NCI-H1436 (cell line): Measurements from ENCODE around the gene GTF2IRD1.
"Not testable (repeated sequence)": the region's sequence is repeated elsewhere in the genome, so short reads cannot be mapped to it uniquely, and the experiment has no call there.

Experiments used
- DNase-seq: peaks from one replicate; lab custom pipeline; 2025; lab: John Stamatoyannopoulos, UW

The GTF2IRD1 gene

DNA sequence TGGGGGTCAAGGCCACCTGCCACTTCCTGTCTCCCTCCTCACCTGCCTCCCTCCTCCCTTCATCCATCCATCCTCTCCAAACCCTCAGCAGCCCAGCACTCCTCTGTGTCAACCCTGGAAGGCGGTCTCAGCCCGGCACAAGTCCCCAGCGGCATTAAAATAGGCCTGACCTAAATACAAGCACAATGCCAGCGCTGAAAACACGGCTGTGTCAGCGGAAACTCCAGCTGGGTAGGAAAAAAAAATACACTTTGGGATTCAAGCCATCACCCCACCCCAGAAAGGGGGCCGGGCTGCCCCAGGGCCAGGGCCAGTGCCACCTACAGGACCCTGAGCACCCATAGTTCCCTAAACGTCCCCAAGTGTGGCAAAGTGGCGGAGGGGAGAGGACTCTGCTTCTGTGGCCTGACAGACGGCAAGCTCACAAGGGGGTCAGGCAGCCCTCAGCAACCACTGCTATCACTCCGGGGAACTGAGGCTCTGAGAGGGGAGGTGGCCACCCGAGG lies 22.7 kb upstream of the GTF2IRD1 start:
- DNase-seq, result peak; percentile 41

DNA sequence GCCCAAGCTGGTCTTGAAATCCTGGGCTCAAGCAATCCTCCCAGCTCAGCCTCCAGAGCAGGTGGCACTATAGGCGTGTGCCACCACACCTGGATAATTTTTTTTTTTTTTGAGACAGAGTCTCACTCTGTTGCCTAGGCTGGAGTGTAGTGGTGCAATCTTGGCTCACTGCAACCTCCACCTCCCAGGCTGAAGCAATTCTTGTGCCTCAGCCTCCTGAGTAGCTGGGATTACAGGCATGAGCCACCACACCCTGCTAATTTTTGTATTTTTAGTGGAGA lies 16.5 kb upstream of the GTF2IRD1 start:
- DNase-seq, result not testable (repeated sequence)

DNA sequence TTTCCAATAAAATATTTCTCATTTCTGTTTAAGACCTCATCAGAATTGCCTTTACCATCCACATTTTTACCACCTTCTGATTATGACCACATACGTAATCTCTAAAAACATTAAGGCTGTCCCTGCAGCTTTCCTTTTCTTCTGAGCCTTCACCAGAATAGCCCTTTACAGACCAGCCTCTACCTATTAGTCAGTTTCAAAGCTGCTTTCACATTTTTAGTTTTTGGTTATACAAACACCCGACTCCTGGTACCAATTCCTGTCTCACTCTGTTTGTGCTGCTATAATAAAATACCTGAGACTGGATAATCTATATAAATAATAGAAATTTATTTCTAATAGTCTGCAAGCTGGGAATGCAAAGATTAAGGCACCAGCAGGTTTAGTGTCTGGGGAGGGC lies 15.4 kb upstream of the GTF2IRD1 start:
- no peak for DNase-seq

DNA sequence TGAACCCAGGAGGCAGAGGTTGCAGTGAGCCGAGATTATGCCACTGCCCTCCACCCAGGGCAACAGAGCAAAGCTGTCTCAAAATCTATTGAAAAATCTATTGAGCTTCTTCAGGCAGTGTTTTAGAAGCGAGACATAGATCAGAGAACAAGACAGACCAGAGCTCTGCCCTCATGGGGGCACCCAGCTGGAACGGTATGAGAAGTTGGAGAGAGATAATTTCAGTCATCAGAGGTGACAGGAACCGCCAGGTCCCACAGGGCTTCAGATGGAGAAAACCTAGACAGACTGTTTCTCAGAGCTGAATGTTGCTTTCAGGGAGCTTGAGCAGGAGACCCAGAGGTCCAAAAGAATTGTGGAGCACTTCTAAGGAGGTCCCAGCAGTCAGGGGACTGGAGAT lies 14.2 kb upstream of the GTF2IRD1 start:
- DNase-seq, result no peak

DNA sequence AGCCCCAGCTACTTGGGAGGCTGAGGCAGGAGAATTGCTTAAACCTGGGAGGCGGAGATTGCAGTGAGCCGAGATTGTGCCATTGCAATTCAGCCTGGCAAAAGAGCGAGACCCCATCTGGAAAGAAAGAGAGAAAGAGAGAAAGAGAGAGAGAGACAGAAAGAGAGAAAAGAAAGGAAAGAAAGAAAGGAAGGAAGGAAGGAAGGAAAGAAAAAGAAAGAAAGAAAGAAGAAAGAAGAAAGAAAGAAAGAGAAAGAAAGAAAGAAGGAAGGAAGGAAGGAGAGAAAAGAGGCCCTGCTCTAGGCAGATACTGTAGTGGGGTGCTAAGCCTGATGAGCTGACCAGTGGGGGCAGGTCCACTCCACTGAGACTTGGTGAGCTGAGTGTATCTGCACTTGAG lies 13.6 kb upstream of the GTF2IRD1 start:
- not testable (repeated sequence) for DNase-seq

DNA sequence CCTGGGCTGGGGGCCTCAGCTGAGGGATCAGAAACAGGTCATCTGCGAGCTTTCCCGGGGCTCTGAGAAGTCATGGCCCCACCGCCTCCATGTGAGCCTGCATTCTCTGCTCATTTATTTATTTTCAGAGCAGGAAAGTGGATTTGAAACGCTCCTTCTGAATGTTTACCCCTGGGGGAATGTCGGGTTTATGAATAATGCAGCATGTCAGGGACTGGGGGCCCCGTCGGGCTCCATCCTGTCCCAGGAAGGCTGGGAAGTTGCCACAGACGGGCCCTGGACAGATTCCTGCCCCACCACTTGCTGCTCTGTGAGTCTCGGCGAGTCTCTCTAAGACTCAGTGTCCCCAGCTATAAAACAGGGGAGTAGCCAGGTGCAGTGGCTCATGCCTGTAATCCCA lies 11.9 kb upstream of the GTF2IRD1 start:
- no peak for DNase-seq

DNA sequence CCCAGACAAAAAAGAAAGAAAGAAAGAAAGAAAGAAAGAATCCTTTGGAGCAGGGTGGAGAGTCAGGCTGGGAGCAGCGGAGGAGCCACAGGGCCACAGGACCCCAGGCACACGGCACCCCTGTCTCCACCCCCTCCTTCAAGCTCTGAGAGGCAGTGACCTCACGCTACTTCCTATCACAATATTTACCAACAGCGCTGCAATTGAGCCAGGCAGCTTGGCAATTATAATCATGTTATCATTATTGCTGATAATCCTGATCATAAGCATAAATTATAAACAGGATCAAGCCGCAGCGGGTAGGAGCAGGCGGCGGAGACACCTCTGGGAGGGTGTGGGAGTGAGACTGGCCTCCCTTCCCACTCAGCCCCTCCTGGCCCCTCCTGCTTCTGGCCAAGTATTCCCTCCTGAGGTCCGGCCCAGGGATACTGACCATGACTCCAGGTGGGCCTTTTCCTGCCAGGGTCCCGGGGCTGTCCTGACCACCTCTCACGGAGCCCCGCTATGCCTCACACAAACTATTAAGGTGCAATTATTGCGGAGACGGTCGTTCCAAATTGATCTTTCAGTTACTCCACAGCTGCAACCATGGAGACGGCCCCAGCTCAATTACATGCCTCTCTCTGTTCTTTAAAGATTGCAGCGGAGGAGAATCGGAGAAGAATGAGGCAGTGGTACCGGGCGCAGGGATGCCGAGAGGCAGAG lies 10.0 kb upstream of the GTF2IRD1 start:
- peak; percentile 63 for DNase-seq

DNA sequence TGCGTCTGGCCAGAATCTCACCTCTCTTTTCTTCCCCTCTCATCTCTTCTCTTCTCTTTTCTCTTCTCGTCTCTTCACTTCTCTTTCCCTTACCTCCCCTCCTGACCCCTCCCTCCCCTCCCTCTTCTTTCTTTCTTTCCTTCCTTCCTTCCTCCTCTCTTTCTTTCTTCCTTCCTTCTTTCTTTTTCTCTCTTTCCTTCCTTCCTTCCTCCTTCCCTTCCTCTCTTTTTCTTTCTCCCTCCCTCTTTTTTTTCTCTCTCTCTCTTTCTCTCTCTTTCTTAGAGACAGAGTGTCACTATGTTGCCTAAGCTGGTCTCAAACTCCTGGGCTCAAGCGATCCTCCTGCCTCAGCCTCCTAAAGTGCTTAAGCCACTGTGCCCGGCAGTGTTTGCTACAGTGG lies 4.6 kb upstream of the GTF2IRD1 start:
- no peak for DNase-seq

DNA sequence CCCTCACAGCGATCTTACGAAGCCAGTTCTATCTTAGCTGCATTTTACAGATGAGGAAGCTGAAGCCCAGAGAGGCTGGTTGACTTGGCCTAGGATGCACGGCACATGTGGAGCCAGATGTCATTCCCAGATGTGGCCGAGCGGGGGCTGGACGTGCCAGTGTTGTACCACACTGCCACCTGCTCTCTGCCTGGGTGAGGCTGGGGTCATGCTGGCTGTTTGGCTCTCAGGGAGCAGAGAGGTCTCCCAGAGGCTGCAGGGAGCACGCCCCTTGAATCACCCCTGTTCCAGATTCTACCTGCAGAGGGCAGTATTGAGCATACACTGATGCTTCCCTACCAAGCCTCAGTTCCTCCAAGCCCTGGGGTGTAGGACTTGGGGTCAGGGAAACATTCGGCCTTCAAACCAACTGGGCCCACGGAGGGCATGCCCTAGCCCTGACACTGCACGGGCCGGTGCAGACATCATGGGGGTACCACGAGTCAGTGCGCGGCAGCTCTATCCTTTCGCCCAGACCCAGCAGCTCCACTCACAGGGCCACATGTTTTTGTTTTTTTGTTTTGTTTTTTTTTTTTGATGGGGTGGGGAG lies 3.8 kb upstream of the GTF2IRD1 start:
- peak; percentile 44 for DNase-seq

DNA sequence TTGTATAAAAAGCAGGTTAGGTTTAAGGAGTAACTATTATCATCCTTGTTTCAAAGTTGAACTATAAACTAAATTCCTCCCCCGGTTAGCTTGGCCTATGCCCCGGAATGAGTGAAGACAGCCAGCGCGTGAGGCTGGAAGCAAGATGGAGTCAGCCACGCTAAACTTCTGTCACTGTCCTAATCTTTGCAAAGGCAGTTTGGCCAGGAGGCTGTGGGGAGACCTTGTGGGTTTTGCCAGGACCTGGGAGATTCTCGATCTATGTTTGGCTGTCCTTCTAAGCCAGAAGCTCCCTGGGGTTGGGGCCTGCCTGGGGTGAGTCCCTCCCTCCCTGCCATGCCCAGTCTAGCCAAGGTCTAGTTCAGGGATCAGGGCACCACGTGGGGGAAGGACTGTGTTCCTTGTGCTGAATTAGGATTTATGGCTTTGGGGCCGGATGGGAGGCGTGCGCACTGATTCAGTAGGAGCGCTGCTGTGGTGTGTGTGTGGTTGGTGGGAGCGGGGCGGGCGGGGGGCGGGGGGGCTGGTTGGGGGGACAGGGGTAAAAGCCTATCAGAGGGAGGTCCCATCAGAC lies 871 bp upstream of the GTF2IRD1 start:
- no peak for DNase-seq

DNA sequence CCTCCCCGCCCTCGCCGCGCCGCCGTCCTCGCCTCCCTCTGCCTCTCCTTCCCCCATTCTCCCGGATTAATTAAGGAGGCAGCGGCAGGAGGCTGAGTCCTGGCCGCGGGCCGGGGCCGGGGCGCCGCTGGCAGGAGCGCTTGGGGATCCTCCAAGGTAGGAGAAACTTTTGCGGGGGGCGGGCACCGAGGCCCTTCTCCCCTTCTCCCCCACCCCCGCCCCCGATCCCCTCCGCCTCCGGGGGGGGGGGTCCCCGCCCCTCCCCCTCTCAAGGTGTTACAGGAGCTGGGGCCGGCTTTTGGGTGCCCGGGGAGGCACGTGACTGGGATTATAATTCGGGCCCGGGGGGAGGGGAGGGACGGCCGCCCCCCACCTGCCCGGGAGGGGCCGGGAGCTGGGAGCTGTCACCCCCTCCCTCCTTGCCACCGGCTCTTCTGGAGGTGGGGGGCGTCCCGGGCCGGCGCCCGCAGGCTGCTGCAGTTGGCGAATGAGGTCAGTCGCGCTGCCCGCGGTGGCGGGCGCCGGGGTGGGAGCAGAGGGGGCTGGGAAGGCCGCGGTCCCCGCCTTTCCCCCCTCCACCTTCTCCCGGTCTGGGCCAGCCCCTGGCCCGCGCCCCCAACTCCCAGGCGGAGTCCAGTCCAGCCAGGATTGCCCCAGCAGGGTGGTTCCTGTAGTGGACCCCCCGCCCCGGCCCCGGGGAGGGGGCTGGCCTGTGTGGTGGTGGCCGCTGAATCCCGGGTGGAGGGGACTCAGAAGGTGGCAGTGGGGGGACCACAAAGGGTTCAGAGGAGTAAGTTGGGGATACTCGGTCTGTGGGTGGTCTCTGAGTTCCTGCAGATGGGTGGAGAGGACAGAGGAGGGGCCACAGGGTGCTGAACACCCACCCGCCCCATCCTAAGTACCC lies 567 bp downstream of the GTF2IRD1 start:
- DNase-seq, result no peak

DNA sequence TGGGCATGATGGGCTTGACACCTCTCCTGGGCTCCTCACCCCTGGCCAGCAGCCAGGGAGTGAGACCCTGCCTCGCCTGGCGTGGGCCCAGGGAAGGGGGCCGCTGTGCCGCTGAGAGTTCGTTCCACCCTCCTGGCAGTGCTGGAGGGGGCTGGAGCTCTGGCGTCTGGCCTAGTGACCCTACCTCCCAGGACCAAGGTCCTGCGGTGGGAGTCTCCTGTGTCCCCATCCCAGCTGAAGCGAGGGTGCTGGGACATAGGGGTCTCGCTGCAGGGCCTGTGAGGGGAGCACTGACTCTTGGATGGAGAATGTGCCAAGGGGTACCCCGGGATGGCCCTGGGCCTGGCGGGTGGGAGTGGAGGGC lies 1.2 kb downstream of the GTF2IRD1 start:
- no peak for DNase-seq

DNA sequence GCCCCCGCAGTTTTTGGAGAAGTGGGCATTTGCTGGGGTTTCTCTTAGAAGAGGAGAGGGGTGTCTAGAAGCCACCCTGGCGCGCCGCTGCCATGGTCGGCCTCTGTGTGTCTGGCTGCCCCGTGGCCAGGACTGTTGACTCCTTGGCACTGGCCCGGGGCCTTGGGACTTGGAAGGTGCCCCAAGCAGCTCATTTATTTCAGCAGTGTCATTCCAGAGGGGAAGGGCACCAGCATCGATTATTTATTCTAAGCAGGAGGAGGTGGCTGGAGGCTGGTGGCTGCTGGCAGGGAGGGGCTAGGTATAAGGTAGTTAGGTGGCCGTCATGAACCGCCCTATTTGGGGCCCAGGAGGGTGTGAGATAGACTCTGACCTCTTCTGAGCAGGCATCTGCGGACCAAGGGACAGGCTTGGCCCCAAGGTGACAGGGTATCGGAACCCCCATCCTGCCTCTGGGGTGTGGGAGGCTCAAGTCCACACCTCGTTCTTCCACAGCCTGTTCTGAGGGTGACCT lies 1.6 kb downstream of the GTF2IRD1 start:
- DNase-seq, result no peak

DNA sequence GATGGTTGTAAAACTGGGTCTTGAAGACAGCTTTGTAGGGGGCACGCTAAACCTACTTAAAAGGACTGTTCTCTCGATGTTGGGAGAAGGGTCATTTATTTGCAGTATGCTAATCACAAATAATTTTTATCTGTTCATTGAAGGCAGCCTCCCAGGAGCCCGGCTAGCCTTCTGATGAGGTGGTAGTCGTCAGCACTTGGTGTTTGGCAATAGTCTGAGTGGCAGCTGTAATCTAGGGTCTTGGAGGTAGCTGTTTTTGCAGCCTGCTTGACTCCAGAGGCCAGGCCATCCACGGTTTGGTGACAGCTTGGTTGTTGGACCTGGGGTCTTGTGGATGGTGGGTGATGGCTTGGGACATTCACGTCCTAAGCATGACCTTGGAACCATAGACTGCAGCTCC lies 2.2 kb downstream of the GTF2IRD1 start:
- DNase-seq, result no peak

DNA sequence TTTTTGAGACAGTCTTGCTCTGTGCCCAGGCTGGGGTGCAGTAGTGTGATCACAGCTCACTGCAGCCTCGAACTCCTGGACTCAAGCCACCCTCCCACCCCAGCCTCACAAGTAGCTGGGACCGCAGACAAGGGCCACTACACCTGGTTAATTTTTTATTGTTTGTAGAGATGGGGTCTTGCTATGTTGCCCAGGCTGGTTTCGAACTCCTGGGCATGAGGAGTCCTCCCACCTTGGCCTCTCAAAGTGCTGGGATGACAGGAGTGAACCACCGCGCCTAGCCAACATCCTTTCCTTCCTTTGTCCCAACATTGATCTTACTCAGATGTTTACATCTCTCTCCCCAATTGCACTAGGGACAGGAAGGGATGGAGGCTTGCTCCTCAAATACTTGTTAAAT lies 3.3 kb downstream of the GTF2IRD1 start:
- DNase-seq, result no peak

DNA sequence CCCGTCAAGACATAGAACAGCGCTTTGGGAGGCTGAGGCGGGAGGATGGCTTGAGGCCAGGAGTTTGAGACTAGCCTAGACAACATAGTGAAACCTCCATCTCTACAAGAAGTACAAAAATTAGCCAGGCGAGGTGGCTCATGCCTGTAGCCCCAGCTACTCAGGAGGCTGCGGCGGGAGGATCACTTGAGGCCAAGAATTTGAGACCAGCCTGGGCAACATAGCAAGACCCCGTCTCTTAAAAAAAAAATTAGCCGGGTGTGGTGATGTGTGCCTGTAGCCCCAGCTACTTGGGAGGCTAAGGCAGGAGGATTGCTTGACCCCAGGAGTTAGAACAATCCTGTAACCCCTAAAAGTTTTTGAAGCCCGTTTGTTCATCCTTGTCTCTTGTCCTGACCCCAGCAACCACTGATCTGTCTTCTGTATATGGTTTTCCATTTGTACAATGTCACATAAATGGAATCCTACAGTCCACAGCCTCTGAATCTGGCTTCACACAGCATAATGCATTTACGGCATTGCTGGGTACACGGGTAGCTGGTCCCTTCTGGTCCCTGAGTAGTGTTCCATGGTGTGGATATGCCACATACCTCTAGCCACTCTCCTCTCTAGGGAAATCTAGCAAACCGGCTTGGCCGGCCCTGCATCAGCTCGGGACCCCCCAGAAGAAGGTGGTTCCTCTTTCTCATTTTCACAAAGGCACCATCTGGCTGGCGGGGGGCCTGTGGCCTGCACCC lies 8.4 kb downstream of the GTF2IRD1 start:
- DNase-seq, result no peak

DNA sequence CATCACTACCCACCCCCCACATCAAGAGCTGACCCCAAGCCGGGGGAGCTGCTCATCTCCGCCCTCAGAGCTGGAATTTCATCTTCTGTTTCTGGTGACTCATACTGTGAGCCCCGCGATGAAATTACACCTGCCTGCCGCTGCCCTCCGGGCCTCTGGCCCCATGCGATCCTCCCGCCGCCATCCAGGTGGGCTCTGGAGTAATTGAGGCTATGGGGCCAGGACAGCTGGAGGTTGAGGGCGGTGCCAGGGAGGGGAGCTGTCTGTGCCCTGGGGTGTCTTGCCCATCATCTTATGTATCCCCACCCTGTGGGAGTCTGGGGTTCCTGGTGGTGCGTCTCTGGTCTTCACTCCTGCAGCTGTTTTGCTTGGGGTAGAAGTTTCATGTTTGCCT lies 9.0 kb downstream of the GTF2IRD1 start:
- DNase-seq, result no peak

DNA sequence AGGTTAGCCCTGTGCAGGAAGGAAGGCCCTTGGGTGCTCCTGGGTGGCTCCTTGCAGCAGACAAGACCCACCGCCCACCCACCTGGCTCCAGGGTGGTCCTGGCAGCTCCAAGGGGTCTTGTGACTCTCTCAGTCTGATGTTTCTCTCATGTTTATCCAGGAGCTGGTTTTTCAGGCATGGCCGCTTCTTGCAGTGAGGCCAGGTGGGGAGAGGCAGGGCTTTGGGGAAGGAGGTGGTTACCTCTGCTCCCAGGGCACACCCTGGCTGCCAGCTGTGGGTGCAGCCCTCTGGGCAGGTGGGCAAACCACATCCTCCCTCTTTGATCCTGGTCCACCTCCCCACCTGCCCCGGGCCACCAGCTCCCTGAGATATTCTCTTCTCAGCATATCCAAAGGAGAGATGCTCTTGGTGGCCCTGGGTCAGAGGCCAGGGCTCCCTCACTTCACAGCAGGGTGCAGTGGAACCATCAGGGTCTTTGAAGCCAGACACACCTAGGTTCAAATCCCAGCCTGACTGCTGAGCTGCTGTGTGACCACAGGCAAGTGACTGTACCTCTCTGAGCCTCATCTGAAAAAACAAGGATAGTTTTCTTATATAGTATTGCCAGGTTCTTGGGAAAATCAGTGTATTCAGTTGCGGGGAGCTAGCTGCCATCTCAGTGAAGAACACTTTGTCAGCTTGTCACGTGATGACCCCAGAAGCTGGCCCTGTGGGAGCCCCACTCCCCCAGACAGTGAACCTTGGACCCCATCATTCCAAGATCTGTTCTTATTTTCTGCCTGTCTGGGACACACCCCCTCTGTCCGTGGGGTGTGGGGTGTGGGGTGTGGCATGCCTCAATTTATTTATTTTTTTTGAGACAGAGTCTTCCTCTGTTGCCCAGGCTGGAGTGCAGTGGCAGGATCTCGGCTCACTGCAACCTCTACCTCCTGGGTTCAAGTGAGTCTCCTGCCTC lies 11.5 kb downstream of the GTF2IRD1 start:
- DNase-seq, result no peak

DNA sequence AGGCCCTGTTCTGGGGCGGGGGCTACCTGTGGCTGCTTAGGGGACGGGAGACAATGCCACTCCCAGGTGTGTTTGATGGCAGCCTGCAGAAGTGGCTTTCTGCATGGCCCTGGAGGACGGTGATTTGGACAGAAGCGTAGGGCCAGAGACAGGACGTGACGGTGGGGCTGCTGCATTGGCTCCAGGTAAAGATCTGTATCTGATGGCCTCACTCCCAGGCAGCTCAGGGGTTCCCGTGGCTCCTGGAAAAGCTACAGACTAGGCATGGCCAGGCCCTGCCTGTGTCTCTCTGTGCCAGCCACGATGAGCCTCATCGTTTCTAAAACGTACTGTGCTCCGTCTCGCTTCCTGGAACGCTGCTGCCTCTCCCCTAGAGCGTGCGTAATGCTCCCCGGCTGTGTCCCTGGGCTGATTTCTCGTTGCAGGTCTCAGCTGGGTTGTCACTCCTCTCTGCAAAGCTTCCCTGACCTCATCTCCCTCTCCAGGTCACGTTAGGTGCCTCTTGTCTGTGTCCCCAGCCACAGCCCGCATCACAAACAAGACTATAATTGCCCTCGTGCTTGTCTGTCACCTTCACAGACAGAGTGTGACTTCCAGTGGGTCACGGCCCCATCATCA lies 12.6 kb downstream of the GTF2IRD1 start:
- no peak for DNase-seq

DNA sequence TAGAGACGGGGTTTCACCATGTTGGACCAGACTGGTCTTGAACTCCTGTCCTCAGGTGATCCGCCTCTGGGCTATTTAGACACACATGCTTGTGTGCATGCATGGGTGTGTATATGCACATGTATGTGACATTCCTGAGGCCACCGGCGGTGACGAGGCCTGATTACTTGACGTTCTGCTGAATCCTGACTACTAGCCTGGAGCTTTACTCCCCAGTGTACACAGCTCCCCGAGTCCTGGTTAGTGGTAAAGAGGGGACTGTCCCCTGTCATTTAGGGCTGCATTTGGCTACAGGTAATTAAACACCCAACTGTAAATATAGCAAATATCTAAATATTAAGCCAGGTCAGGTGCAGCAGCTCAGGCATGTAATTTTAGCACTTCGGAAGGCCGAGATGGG lies 14.2 kb downstream of the GTF2IRD1 start:
- no peak for DNase-seq
